H1 (cell line): ENCODE measurements around the gene SUB1. TPM values are rescaled to one million over a fixed set of nuclear protein-coding genes. Genes with fewer than 3 reads are reported as not detected.

ENCODE experiments used
- CTCF ChIA-PET: fragments of 300-600 bp; sonication (Branson Sonifier 250); formaldehyde crosslinking; loops from one replicate; lab custom pipeline; 2021; ENCODE audit not compliant: partially characterized antibody; lab: Charles Lee
- POLR2A ChIA-PET: fragments of 300-600 bp; sonication (Branson Sonifier 250); formaldehyde crosslinking; loops from one replicate; lab custom pipeline; 2021; ENCODE audit warnings: inconsistent platforms; ENCODE audit not compliant: partially characterized antibody; lab: Charles Lee
- DNase-seq, 2 experiments: peaks; one replicate each; pipeline versions ENCODE4 v3.0.0 to v3.0.0-alpha.2; 2010 to 2022; ENCODE audit warnings: low spot score in 2 of 2, low read depth in 1 of 2, mixed read lengths in 1 of 2
- FAIRE-seq: peaks from 2 replicates; lab custom pipeline; 2011; peaks lifted over from hg19 to GRCh38; lab: Jason Lieb, UNC
- H2AFZ ChIP-seq: 2 replicates; pipeline ENCODE4 v1.8.1; 2012; ENCODE audit warnings: low read length, inconsistent platforms
- H2AK5ac ChIP-seq: 2 replicates; pipeline ENCODE4 v1.6.1; 2013; ENCODE audit warnings: low read depth, low read length
- H2BK120ac ChIP-seq: replicated peaks from 2 replicates; pipeline ENCODE3; 2013; ENCODE audit warnings: low read depth, low read length, inconsistent platforms
- H2BK12ac ChIP-seq: 2 replicates; pipeline ENCODE4 v1.6.1; 2013; ENCODE audit warnings: low read depth, low read length
- H2BK15ac ChIP-seq: 2 replicates; pipeline ENCODE4 v1.6.1; 2013; ENCODE audit warnings: low read length
- H2BK20ac ChIP-seq: 2 replicates; pipeline ENCODE4 v1.6.1; 2013; ENCODE audit warnings: low read length
- H2BK5ac ChIP-seq: 2 replicates; pipeline ENCODE4 v1.6.1; 2013; ENCODE audit warnings: low read depth, low read length
- H3K14ac ChIP-seq: 2 replicates; pipeline ENCODE4 v1.6.1; 2013; ENCODE audit warnings: inconsistent platforms; ENCODE audit not compliant: insufficient read length
- H3K18ac ChIP-seq: 2 replicates; pipeline ENCODE4 v1.6.1; 2013; ENCODE audit warnings: low read length; ENCODE audit errors: extremely low read depth
- H3K23ac ChIP-seq: 2 replicates; pipeline ENCODE4 v1.6.1; 2013; ENCODE audit warnings: inconsistent platforms; ENCODE audit not compliant: insufficient read length
- H3K23me2 ChIP-seq: 2 replicates; pipeline ENCODE4 v1.6.1; 2013; ENCODE audit warnings: low read depth, low read length
- H3K27ac ChIP-seq: 2 replicates; pipeline ENCODE4 v1.6.1; 2011; ENCODE audit warnings: low read depth, low read length, inconsistent platforms
- H3K27me3 ChIP-seq, 4 experiments: replicated peaks in 1 of 4; 1 replicate in 1 of 4; 2 replicates in 3 of 4; pipeline versions ENCODE4 v1.6.1 to v1.8.1; 2011 to 2013; ENCODE audit warnings: low read length in 3 of 4, mild to moderate bottlenecking in 3 of 4, inconsistent platforms in 2 of 4, mixed read lengths in 2 of 4, moderate library complexity in 1 of 4; ENCODE audit not compliant: control insufficient read depth in 3 of 4, insufficient read depth in 3 of 4; ENCODE audit errors: extremely low read depth in 1 of 4
- H3K36me3 ChIP-seq, 4 experiments: 2 replicates each; pipeline versions ENCODE4 v1.6.1 to v1.8.1; 2011 to 2013; ENCODE audit warnings: mild to moderate bottlenecking in 4 of 4, low read length in 3 of 4, moderate library complexity in 2 of 4, control low read depth in 1 of 4, inconsistent platforms in 1 of 4; ENCODE audit not compliant: insufficient read depth in 4 of 4, control insufficient read depth in 2 of 4
- H3K4ac ChIP-seq: replicated peaks from 2 replicates; pipeline ENCODE3; 2013; ENCODE audit warnings: low read length, low read depth, mixed read lengths, inconsistent platforms; ENCODE audit not compliant: insufficient read length
- H3K4me1 ChIP-seq, 4 experiments: replicated peaks in 1 of 4; 1 replicate in 1 of 4; 2 replicates in 3 of 4; pipeline versions ENCODE4 v1.6.1 to v1.8.1; 2011 to 2013; ENCODE audit warnings: low read length in 3 of 4, inconsistent platforms in 2 of 4, mixed read lengths in 1 of 4; ENCODE audit not compliant: insufficient read depth in 4 of 4, control insufficient read depth in 3 of 4
- H3K4me2 ChIP-seq, 2 experiments: 2 replicates each; pipeline versions ENCODE4 v1.6.1 to v1.8.1; 2011 to 2013; ENCODE audit warnings: low read depth in 2 of 2, low read length in 2 of 2, control low read depth in 1 of 2, inconsistent platforms in 1 of 2, mild to moderate bottlenecking in 1 of 2; ENCODE audit not compliant: insufficient read depth in 1 of 2
- H3K4me3 ChIP-seq, 4 experiments: fragments of 200-600, 300-600 bp in 1 of 4; sonication (generic), shearing (Covaris generic), sonication (Bioruptor Twin) in 1 of 4; 2 replicates each; pipeline versions ENCODE4 v1.5.1 to v1.8.1; 2011 to 2016; ENCODE audit warnings: low read length in 4 of 4, low read depth in 3 of 4, control low read depth in 2 of 4, inconsistent platforms in 2 of 4, mild to moderate bottlenecking in 2 of 4, mixed read lengths in 1 of 4, moderate library complexity in 1 of 4; ENCODE audit not compliant: insufficient read depth in 2 of 4; ENCODE audit errors: extremely low read depth in 1 of 4
- H3K56ac ChIP-seq: replicated peaks from 2 replicates; pipeline ENCODE3; 2013; ENCODE audit warnings: low read depth, mild to moderate bottlenecking, mixed read lengths, low read length, inconsistent platforms; ENCODE audit not compliant: insufficient read length
- H3K79me1 ChIP-seq: 2 replicates; pipeline ENCODE4 v1.6.1; 2013; ENCODE audit warnings: low read depth, low read length, control low read depth
- H3K79me2 ChIP-seq, 2 experiments: 2 replicates each; pipeline versions ENCODE4 v1.6.1 to v1.8.1; 2012 to 2013; ENCODE audit warnings: low read length in 2 of 2, mild to moderate bottlenecking in 2 of 2, inconsistent platforms in 1 of 2; ENCODE audit not compliant: insufficient read depth in 2 of 2, control insufficient read depth in 1 of 2
- H3K9ac ChIP-seq, 4 experiments: replicated peaks in 1 of 4; 1 replicate in 1 of 4; 2 replicates in 3 of 4; pipeline versions ENCODE4 v1.6.1 to v1.8.1; 2011 to 2013; ENCODE audit warnings: low read depth in 3 of 4, low read length in 3 of 4, control low read depth in 2 of 4, mild to moderate bottlenecking in 2 of 4, moderate library complexity in 2 of 4, inconsistent platforms in 1 of 4; ENCODE audit errors: extremely low read depth in 1 of 4
- H3K9me3 ChIP-seq, 2 experiments: 2 replicates each; pipeline versions ENCODE4 v1.6.1 to v1.8.1; 2012 to 2013; ENCODE audit warnings: mild to moderate bottlenecking in 2 of 2, moderate library complexity in 2 of 2, control low read depth in 1 of 2, inconsistent platforms in 1 of 2, low read depth in 1 of 2, low read length in 1 of 2, mixed read lengths in 1 of 2; ENCODE audit not compliant: insufficient read depth in 2 of 2
- H4K20me1 ChIP-seq, 2 experiments: replicated peaks in 1 of 2; 2 replicates each; pipeline versions ENCODE3 to v1.8.1; 2011 to 2013; ENCODE audit warnings: inconsistent platforms in 2 of 2, low read length in 2 of 2, mild to moderate bottlenecking in 1 of 2; ENCODE audit not compliant: insufficient read depth in 2 of 2, control insufficient read depth in 1 of 2
- H4K5ac ChIP-seq: 2 replicates; pipeline ENCODE4 v1.6.1; 2013; ENCODE audit warnings: low read length, low read depth, mixed read lengths, inconsistent platforms; ENCODE audit not compliant: insufficient read length
- H4K8ac ChIP-seq: 2 replicates; pipeline ENCODE4 v1.8.0; 2013; ENCODE audit warnings: mild to moderate bottlenecking, moderate library complexity, low read length, inconsistent platforms; ENCODE audit not compliant: insufficient read depth; ENCODE audit errors: extremely low read depth
- H4K91ac ChIP-seq: replicated peaks from 2 replicates; pipeline ENCODE3; 2013; ENCODE audit warnings: low read length, mixed read lengths, inconsistent platforms; ENCODE audit not compliant: insufficient read length
- ATF2 ChIP-seq: IDR thresholded peaks from 2 replicates; pipeline ENCODE4 v1.6.1; 2012; ENCODE audit warnings: low read length, inconsistent platforms
- GTF2F1 ChIP-seq: IDR thresholded peaks from 2 replicates; pipeline ENCODE4 v1.6.1; 2012; ENCODE audit warnings: low read depth, low read length, improper control_type of control experiment, borderline replicate concordance
- HDAC6 ChIP-seq: IDR thresholded peaks from one replicate; pipeline ENCODE4 v1.7.1; 2012; ENCODE audit warnings: low read depth, mild to moderate bottlenecking, inconsistent platforms, low read length, moderate library complexity
- JUND ChIP-seq: IDR thresholded peaks from 2 replicates; pipeline ENCODE4 v1.6.1; 2011; ENCODE audit warnings: mild to moderate bottlenecking, improper control_type of control experiment, low read length
- KDM4A ChIP-seq: IDR thresholded peaks from one replicate; pipeline ENCODE4 v1.7.1; 2012; ENCODE audit warnings: low read depth, mild to moderate bottlenecking, moderate library complexity, low read length, inconsistent platforms; ENCODE audit not compliant: severe bottlenecking
- KDM5A ChIP-seq: fragments of 200-600 bp; IDR thresholded peaks from 2 replicates; pipeline ENCODE4 v1.7.1; 2012; ENCODE audit warnings: mild to moderate bottlenecking, low read length, inconsistent platforms, mixed read lengths
- MAFK ChIP-seq: IDR thresholded peaks from 2 replicates; pipeline ENCODE4 v1.6.1; 2012; ENCODE audit warnings: low read depth, mild to moderate bottlenecking, improper control_type of control experiment, low read length
- SIRT6 ChIP-seq: IDR thresholded peaks from one replicate; pipeline ENCODE4 v1.7.1; 2012; ENCODE audit warnings: low read length, inconsistent platforms
- SIX5 ChIP-seq: IDR thresholded peaks from 2 replicates; pipeline ENCODE4 v1.6.1; 2011; ENCODE audit warnings: mild to moderate bottlenecking, low read depth, low read length
- YY1 ChIP-seq: IDR thresholded peaks from 2 replicates; pipeline ENCODE4 v1.6.1; 2011; ENCODE audit warnings: low read depth, mild to moderate bottlenecking, low read length
- WGBS, 2 experiments: shearing (Covaris generic) in 1 of 2; methylation state at CpG; one replicate each; pipeline versions ENCODE4 v1.1.6 to v1.1.7; 2013 to 2015; ENCODE audit warnings: low lambda C conversion rate in 2 of 2, mixed read lengths in 2 of 2, inconsistent platforms in 1 of 2, low coverage in 1 of 2, missing lambda C conversion rate in 1 of 2; ENCODE audit not compliant: insufficient replicate concordance in 2 of 2, insufficient coverage in 1 of 2, insufficient read length in 1 of 2; ENCODE audit errors: extremely low coverage in 1 of 2, missing lambda C conversion rate in 1 of 2; 5-methylcytosine and 5-hydroxymethylcytosine counted together
- polyA plus RNA-seq, 7 experiments: library from polyadenylated mRNA; depleted of rRNA in 3 of 7; stranded (reverse) in 5 of 7; unstranded in 2 of 7; fragments of >200 nt in 5 of 7; fragments of 200-250 nt in 2 of 7; gene quantifications; 1 replicate in 5 of 7; 2 replicates in 1 of 7; 4 replicates in 1 of 7; pipeline versions ENCODE4 v1.2.1 to v1.2.3, GENCODE V29; 2011 to 2013; ENCODE audit warnings: missing spikeins in 2 of 7, mixed read lengths in 2 of 7
- total RNA-seq: library from RNA; stranded (reverse); fragmentation: NEBNext Ultra II Directional; extraction: Animal tissue kit (Norgen Biotek cat#: 25700); gene quantifications from 2 replicates; pipeline ENCODE4 v1.2.1, GENCODE V29; 2021
- TF ChIP-seq, protein P1 (sequence below): IDR thresholded peaks from 2 replicates; pipeline ENCODE4 v1.6.1; 2012; ENCODE audit warnings: inconsistent platforms

SUB1 gene
- total and polyA plus RNA-seq, 2 of the 8 experiments (the other 6 are each of a cell fraction or from before 2014, with no cell fraction given) = 83.9 to 325 TPM

- peaks cover 5 to 90% (median 36%) of the 10 kb centered on the region in 4 experiments for H3K36me3 ChIP-seq
- no peak overlapping the region for H2BK12ac ChIP-seq
- H3K18ac ChIP-seq = no peak overlapping the region
- H3K27me3 ChIP-seq = peaks cover 0 to 1% (median 0%) of the 10 kb centered on the region in 4 experiments; a peak in 1 of 7 replicates
- no peak overlapping the region for H3K56ac ChIP-seq
- H3K23ac ChIP-seq = no peak overlapping the region
- no peak overlapping the region for H2AK5ac ChIP-seq
- no peak overlapping the region for H2AFZ ChIP-seq
- H3K4me2 ChIP-seq = no peak overlapping the region
- no peak overlapping the region for H3K4me3 ChIP-seq
- H4K91ac ChIP-seq = no peak overlapping the region
- CTCF ChIA-PET = interaction anchor here (0.9 to 1.6 kb wide), 3 partner anchors 9 to 110 kb away, joined by 3 to 5 read pairs (median 3); no protein-coding TSS in a partner anchor
- 90% methylated on average over 3 of the region's 3 CpGs; no CpG with 5 or more reads in 1 of the 2 experiments for WGBS, 2 experiments
- POLR2A ChIA-PET = interaction anchor here (0.6 to 1.5 kb wide), 3 partner anchors 9 to 1043 kb away, joined by 3 to 4 read pairs (median 3); no protein-coding TSS in a partner anchor
- no peak overlapping the region for H3K14ac ChIP-seq
- H3K27ac ChIP-seq = no peak overlapping the region
- H3K4me1 ChIP-seq = no peaks in the 10 kb centered on the region
- no peak overlapping the region for H2BK20ac ChIP-seq
- H2BK15ac ChIP-seq = no peak overlapping the region
- peaks cover 0 to 44% of the 10 kb centered on the region in 2 experiments; a peak in 2 of 4 replicates for H3K79me2 ChIP-seq
- no peak overlapping the region for H2BK120ac ChIP-seq
- no peak overlapping the region for H4K5ac ChIP-seq
- H3K23me2 ChIP-seq = no peaks in the 10 kb centered on the region
- H4K8ac ChIP-seq = no peak overlapping the region
- DNase-seq (no peak), FAIRE-seq (no peak)
- no peak overlapping the region for H3K4ac ChIP-seq
- peaks cover 2 to 4% of the 10 kb centered on the region in 2 experiments for H4K20me1 ChIP-seq
- H3K9ac ChIP-seq = peak overlapping the region in 1 of 4 experiments; percentile 34; a peak in 1 of 7 replicates
- no peaks in the 10 kb centered on the region for H3K79me1 ChIP-seq
- H3K9me3 ChIP-seq = no peaks in the 10 kb centered on the region
- H2BK5ac ChIP-seq = no peak overlapping the region
- TF ChIP-seq KDM4A = no peak
- no peak for TF ChIP-seq GTF2F1
- TF ChIP-seq, protein P1, sequence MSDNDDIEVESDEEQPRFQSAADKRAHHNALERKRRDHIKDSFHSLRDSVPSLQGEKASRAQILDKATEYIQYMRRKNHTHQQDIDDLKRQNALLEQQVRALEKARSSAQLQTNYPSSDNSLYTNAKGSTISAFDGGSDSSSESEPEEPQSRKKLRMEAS = no peak
- no peak for TF ChIP-seq YY1
- no peak for TF ChIP-seq JUND
- TF ChIP-seq HDAC6 = no peak
- TF ChIP-seq ATF2 = no peak
- TF ChIP-seq SIRT6 = no peak
- no peak for TF ChIP-seq KDM5A
- no peak for TF ChIP-seq SIX5
- no peak for TF ChIP-seq MAFK
Measured at GRCh38 chr5:32598997-32599549, 13.7 kb downstream of the SUB1 start.
